Muscle of leg (tissue), 11 donors: ENCODE results near the gene ANKHD1. TPM values are rescaled to one million over a fixed set of nuclear protein-coding genes. Genes with fewer than 3 reads are reported as not detected.
"Not testable (repeated sequence)": the region's sequence is repeated elsewhere in the genome, so short reads cannot be mapped to it uniquely, and the experiment has no call there.

Experiments
- DNase-seq: peaks from one replicate; pipeline ENCODE4 v3.0.0; 2013
- H3K27ac ChIP-seq: one replicate; pipeline ENCODE4 v1.5.1; 2013; ENCODE audit warnings: mild to moderate bottlenecking, low read length, control low read depth
- H3K27me3 ChIP-seq: one replicate; pipeline ENCODE4 v1.6.1; 2013; ENCODE audit warnings: low read length; ENCODE audit not compliant: control insufficient read depth, insufficient read depth
- H3K36me3 ChIP-seq: one replicate; pipeline ENCODE4 v1.6.1; 2013; ENCODE audit warnings: low read length; ENCODE audit not compliant: control insufficient read depth, insufficient read depth
- H3K4me1 ChIP-seq: one replicate; pipeline ENCODE4 v1.6.1; 2013; ENCODE audit warnings: low read length; ENCODE audit not compliant: control insufficient read depth, insufficient read depth
- H3K4me3 ChIP-seq: one replicate; pipeline ENCODE4 v1.5.1; 2013; ENCODE audit warnings: low read length, control low read depth
- H3K9me3 ChIP-seq: replicated peaks from 2 replicates; pipeline ENCODE4 v1.6.1; 2013; ENCODE audit warnings: low read depth, low read length; ENCODE audit not compliant: control insufficient read depth
- WGBS: methylation state at CpG from one replicate; pipeline ENCODE4 v1.1.5; 2013; ENCODE audit warnings: missing lambda C conversion rate; ENCODE audit not compliant: insufficient coverage; 5-methylcytosine and 5-hydroxymethylcytosine counted together
- polyA plus RNA-seq, 8 donors: library from polyadenylated mRNA; unstranded; fragments of 120-200 nt; gene quantifications; one replicate each; pipeline versions ENCODE4 v1.2.1 to v1.2.3, GENCODE V29; 2013; ENCODE audit warnings: inconsistent platforms in 1 of 8, low replicate concordance in 1 of 8; ENCODE audit not compliant: insufficient read length in 8 of 8, insufficient read depth in 1 of 8
- total RNA-seq: library from RNA; stranded (reverse); fragments of 120-200 nt; gene quantifications from one replicate; pipeline ENCODE4 v1.2.4, GENCODE V29; 2013

ANKHD1 gene
- total and polyA plus RNA-seq, 9 donors = 49.8 to 73.2 (median 59.6) TPM

DNA sequence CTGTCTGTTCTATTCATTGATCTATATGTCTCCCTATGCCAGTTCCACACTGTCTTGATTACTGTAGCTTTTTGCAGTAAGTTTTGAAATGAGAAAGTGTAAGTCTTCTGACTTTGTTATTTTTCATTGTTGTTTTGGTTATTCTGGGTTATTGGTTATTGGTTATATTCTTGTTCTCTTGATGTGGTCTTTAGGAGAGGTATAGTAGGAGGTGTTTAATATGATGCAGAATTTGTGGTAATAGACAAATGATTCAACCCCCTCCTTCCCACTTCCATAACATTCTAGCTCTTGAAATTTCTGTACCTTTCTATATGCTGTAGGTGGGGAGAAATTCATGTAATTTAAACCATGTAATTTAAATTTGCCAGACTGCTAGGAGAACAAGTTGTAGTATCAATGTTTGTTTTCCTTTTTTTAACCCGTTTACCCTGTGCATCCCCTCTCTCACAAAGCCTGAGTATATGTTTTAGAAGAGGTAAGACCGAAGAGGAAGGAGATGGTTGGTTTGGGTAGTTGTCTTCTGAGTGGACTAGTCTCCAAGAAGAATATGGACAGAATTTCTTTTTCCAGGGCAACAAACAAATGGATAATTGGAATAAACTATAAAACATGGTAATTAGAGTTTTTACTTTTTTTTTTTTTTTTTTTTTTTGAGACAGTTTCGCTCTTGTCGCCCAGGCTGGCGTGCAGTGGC lies 19.2 kb downstream of the ANKHD1 start:
- 100% methylated on average over 1 of the region's 5 CpGs for WGBS
- Histone ChIP-seq H3K27ac (no peak overlapping the region), H3K4me1 (no peaks in the 10 kb centered on the region), H3K27me3 (no peaks in the 10 kb centered on the region), H3K9me3 (no peaks in the 10 kb centered on the region), H3K36me3 (no peaks in the 10 kb centered on the region), H3K4me3 (no peak overlapping the region)
- DNase-seq = no peak

GRCh38 chr5:140421375-140421774 lies 19.7 kb downstream of the ANKHD1 start:
- H3K36me3 ChIP-seq, H3K4me3 ChIP-seq, DNase-seq, H3K4me1 ChIP-seq, H3K27me3 ChIP-seq, H3K9me3 ChIP-seq, H3K27ac ChIP-seq: not testable (repeated sequence)
- 93% methylated on average over 3 of the region's 7 CpGs for WGBS

GRCh38 chr5:140423609-140424008 lies 22.0 kb downstream of the ANKHD1 start:
- Histone ChIP-seq H3K27me3 (no peaks in the 10 kb centered on the region), H3K9me3 (no peaks in the 10 kb centered on the region), H3K4me3 (no peak overlapping the region), H3K4me1 (no peaks in the 10 kb centered on the region), H3K36me3 (no peaks in the 10 kb centered on the region), H3K27ac (no peak overlapping the region)
- WGBS = no CpG with 5 or more reads among the region's 2 CpGs
- DNase-seq = no peak

DNA sequence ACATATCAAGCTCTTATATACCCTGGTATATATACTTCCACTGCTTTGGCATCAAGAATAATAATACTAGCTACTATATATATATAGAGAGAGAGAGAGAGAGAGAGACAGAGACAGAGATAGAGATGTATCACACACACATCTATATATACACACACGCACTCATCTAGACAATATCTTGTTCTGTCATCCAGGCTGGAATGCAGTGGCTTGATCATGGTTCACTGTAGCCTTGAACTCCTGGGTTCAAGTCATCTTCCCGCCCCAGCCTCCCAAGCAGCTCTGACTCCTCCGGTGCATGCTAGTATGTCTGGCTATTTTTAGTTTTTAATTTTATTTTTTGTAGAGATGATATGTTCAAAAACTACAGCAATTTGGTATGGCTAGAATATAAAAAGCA lies 22.5 kb downstream of the ANKHD1 start:
- Histone ChIP-seq H3K4me1 (no peaks in the 10 kb centered on the region), H3K4me3 (no peak overlapping the region), H3K36me3 (no peaks in the 10 kb centered on the region), H3K27ac (no peak overlapping the region), H3K9me3 (no peaks in the 10 kb centered on the region), H3K27me3 (no peaks in the 10 kb centered on the region)
- WGBS = no CpG with 5 or more reads among the region's 3 CpGs
- no peak for DNase-seq

GRCh38 chr5:140427726-140428125 lies 26.1 kb downstream of the ANKHD1 start:
- no CpG with 5 or more reads among the region's 26 CpGs for WGBS
- H3K36me3 ChIP-seq, H3K9me3 ChIP-seq, DNase-seq, H3K27me3 ChIP-seq, H3K27ac ChIP-seq, H3K4me3 ChIP-seq, H3K4me1 ChIP-seq: not testable (repeated sequence)

DNA sequence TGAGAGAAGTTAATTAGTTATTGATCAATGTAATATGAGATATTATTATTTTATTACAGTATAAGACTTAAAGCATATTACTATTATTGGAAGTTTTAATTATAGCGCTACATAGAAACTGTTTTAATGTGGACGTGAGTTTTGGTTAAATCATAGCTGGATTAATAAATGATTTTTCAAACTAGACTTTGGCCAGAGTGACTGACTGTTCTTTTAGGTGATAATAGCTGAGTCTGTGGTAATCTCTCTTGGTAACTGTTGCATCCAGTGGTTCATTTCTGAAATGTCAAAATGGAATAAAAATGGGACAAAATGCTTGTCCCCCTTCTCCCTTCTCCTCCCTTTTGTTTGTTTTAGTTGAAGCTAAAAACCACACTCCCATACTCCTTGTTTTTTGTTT lies 28.1 kb downstream of the ANKHD1 start:
- no peak for DNase-seq
- Histone ChIP-seq H3K27me3 (no peaks in the 10 kb centered on the region), H3K36me3 (no peaks in the 10 kb centered on the region), H3K4me3 (no peak overlapping the region), H3K4me1 (peaks cover 4% of the 10 kb centered on the region), H3K9me3 (no peaks in the 10 kb centered on the region), H3K27ac (no peak overlapping the region)
- WGBS = no CpG with 5 or more reads among the region's 2 CpGs

GRCh38 chr5:140432212-140432611 lies 30.6 kb downstream of the ANKHD1 start:
- Histone ChIP-seq H3K27me3 (no peaks in the 10 kb centered on the region), H3K4me1 (peaks cover 4% of the 10 kb centered on the region), H3K36me3 (peaks cover 4% of the 10 kb centered on the region), H3K4me3 (no peak overlapping the region), H3K27ac (no peak overlapping the region), H3K9me3 (no peaks in the 10 kb centered on the region)
- WGBS = no CpG with 5 or more reads among the region's 1 CpG
- DNase-seq = no peak

- H3K36me3 ChIP-seq = peaks cover 4% of the 10 kb centered on the region
- H3K4me3 ChIP-seq = no peak overlapping the region
- H3K9me3 ChIP-seq = no peaks in the 10 kb centered on the region
- H3K4me1 ChIP-seq = peaks cover 4% of the 10 kb centered on the region
- no peaks in the 10 kb centered on the region for H3K27me3 ChIP-seq
- H3K27ac ChIP-seq = no peak overlapping the region
- DNase-seq = no peak
- WGBS = 86% methylated on average over 6 of the region's 8 CpGs
These were observed 31.3 kb downstream of the ANKHD1 start for GRCh38 chr5:140432916-140433315.

DNA sequence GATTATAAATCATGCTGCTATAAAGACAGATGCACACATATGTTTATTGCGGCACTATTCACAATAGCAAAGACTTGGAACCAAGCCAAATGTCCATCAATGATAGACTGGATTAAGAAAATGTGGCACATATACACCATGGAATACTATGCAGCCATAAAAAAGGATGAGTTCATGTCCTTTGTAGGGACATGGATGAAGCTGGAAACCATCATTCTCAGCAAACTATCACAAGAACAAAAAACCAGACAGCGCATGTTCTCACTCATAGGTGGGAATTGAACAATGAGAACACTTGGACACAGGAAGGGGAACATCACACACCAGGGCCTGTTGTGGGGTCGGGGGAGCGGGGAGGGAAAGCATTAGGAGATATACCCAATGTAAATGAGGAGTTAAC lies 55.7 kb downstream of the ANKHD1 start:
- 100% methylated on average over 1 of the region's 4 CpGs for WGBS
- H3K36me3 ChIP-seq, DNase-seq: not testable (repeated sequence)

DNA sequence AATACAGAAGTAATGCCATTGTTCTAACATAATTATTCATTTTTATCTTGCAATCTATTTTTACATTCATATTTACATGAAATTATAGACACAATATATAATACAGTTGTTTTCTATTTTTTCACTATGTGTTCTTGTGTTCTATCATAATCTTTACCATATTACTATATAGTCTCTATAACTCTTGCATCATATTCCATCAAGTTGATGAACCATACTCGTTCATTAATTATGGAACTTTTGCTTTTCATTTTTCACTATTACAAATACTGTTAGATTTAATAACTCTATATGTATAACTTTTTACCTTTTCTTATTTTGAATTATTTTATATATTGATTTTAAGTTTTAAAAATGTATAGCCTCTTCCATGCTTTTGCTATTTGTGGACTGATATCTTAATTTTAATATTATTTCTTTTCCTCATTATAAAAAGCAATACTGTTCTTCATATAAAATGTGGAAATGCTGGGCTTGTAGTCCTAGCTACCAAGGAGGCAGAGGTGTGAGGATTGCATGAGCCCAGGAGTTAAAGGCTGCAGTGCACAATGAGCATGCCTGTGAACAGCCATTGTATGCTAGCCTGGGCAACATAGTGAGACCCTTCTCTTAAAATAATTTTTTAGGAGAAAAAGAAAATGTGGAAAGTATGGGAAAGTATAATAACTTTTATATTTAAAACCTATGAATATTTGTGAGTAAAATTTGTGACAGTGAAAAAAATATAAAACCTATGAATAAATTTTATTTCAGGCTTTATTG lies 65.5 kb downstream of the ANKHD1 start:
- Histone ChIP-seq H3K27me3 (no peaks in the 10 kb centered on the region), H3K4me1 (no peaks in the 10 kb centered on the region), H3K9me3 (no peaks in the 10 kb centered on the region), H3K4me3 (no peak overlapping the region), H3K27ac (no peak overlapping the region), H3K36me3 (peaks cover 11% of the 10 kb centered on the region)
- WGBS = no CpG with 5 or more reads among the region's 1 CpG
- DNase-seq = no peak

More for the DNA sequence above, 55.7 kb downstream of the ANKHD1 start:
- H3K9me3 ChIP-seq, H3K27me3 ChIP-seq, H3K27ac ChIP-seq, H3K4me3 ChIP-seq, H3K4me1 ChIP-seq: not testable (repeated sequence)
